Panc1 (cell line): ENCODE results near the gene AIF1. TPM values are rescaled to one million over a fixed set of nuclear protein-coding genes. Genes with fewer than 3 reads are reported as not detected.
A peak's percentile ranks its signal among the peaks of the same experiment; 100 is the strongest.

Source experiments
- ATAC-seq: fragments of 200-7000 bp; cut with Tn5 transposase; 2 replicates; pipeline ENCODE4 v1.9.1; 2020; ENCODE audit warnings: mild to moderate bottlenecking, moderate library complexity
- BruUV-seq: library from RNA; stranded (reverse); fragments of 400-500 nt; replicated peaks from 2 replicates; lab custom pipeline; 2021; lab: Mats Ljungman, UMichigan
- CTCF ChIA-PET: fragments of 300-600 bp; sonication (Branson Sonifier 250); formaldehyde crosslinking; loops from one replicate; lab custom pipeline; 2022; ENCODE audit warnings: antibody characterized with exemption; lab: Charles Lee
- POLR2A ChIA-PET: fragments of 300-600 bp; sonication (Branson Sonifier 250); formaldehyde crosslinking; loops from one replicate; lab custom pipeline; 2022; ENCODE audit warnings: antibody characterized with exemption; lab: Charles Lee
- DNase-seq: peaks from one replicate; pipeline ENCODE4 v3.0.0-alpha.2; 2010; ENCODE audit warnings: low read depth, low spot score
- H3K27ac ChIP-seq: 2 replicates; pipeline ENCODE4 v1.5.1; 2011; ENCODE audit warnings: mild to moderate bottlenecking, low read length, inconsistent platforms
- H3K27me3 ChIP-seq: fragments of 200-500 bp; sonication (Bioruptor generic); 2 replicates; pipeline ENCODE4 v1.6.0; 2014; ENCODE audit warnings: low read length, inconsistent platforms; ENCODE audit not compliant: control insufficient read depth, insufficient read depth
- H3K36me3 ChIP-seq: fragments of 200-500 bp; sonication (Bioruptor generic); 2 replicates; pipeline ENCODE4 v1.5.1; 2014; ENCODE audit warnings: inconsistent platforms, mild to moderate bottlenecking, low read length, moderate library complexity; ENCODE audit not compliant: control insufficient read depth, insufficient read depth
- H3K4me1 ChIP-seq: 2 replicates; pipeline ENCODE4 v1.5.1; 2011; ENCODE audit warnings: inconsistent platforms, mild to moderate bottlenecking, low read length, moderate library complexity; ENCODE audit not compliant: control insufficient read depth, insufficient read depth
- H3K4me3 ChIP-seq, 2 experiments: 2 replicates each; pipeline ENCODE4 v1.5.1; 2011 to 2012; ENCODE audit warnings: low read depth in 2 of 2, low read length in 2 of 2, mild to moderate bottlenecking in 2 of 2, inconsistent platforms in 1 of 2, moderate library complexity in 1 of 2
- H3K9me3 ChIP-seq: fragments of 200-500 bp; sonication (Bioruptor generic); 2 replicates; pipeline ENCODE4 v1.5.1; 2014; ENCODE audit warnings: low read depth, mild to moderate bottlenecking, inconsistent platforms, low read length, moderate library complexity; ENCODE audit not compliant: control insufficient read depth, insufficient read depth
- POLR2AphosphoS5 ChIP-seq: IDR thresholded peaks from 2 replicates; pipeline ENCODE4 v1.6.1; 2012; ENCODE audit warnings: mild to moderate bottlenecking, low read depth, low read length, moderate library complexity
- SIN3A ChIP-seq: IDR thresholded peaks from 2 replicates; pipeline ENCODE4 v1.6.1; 2012; ENCODE audit warnings: low read depth, mild to moderate bottlenecking, low read length, moderate library complexity, borderline replicate concordance; ENCODE audit not compliant: insufficient read depth
- TCF7L2 ChIP-seq: IDR thresholded peaks from 2 replicates; pipeline ENCODE4 v1.6.1; 2011; ENCODE audit warnings: mild to moderate bottlenecking, low read depth, low read length, inconsistent platforms
- in situ Hi-C: cut with HindIII; loops from 2 replicates; pipeline ENCODE4 v1.10.0; 2016; ENCODE audit warnings: low sequenced_read_pairs, low pct_unique_long_range_greater_than_20kb
- intact Hi-C: fragments of 100-400 bp; cut with micrococcal nuclease; formaldehyde crosslinking; loops from one replicate; pipeline ENCODE4 v1.10.0; 2022; ENCODE audit not compliant: unreplicated experiment
- total RNA-seq: library from RNA; stranded (reverse); gene quantifications from one replicate; pipeline ENCODE4 v1.2.1, GENCODE V29; 2021; ENCODE audit not compliant: unreplicated experiment
- TF ChIP-seq, protein P1 (sequence below), 2 experiments: IDR thresholded peaks; 2 replicates each; pipeline ENCODE4 v1.6.1; 2011 to 2012; ENCODE audit warnings: low read depth in 2 of 2, control low read depth in 1 of 2, low read length in 1 of 2, mild to moderate bottlenecking in 1 of 2, moderate library complexity in 1 of 2; ENCODE audit not compliant: insufficient read depth in 1 of 2
- TF ChIP-seq, protein P2 (sequence below): fragments of 450-650 bp; IDR thresholded peaks from 2 replicates; pipeline ENCODE4 v1.5.1; 2017; ENCODE audit warnings: mild to moderate bottlenecking

Gene AIF1
- total RNA-seq, 1 experiment from 2014 or later = 0.44 TPM

DNA sequence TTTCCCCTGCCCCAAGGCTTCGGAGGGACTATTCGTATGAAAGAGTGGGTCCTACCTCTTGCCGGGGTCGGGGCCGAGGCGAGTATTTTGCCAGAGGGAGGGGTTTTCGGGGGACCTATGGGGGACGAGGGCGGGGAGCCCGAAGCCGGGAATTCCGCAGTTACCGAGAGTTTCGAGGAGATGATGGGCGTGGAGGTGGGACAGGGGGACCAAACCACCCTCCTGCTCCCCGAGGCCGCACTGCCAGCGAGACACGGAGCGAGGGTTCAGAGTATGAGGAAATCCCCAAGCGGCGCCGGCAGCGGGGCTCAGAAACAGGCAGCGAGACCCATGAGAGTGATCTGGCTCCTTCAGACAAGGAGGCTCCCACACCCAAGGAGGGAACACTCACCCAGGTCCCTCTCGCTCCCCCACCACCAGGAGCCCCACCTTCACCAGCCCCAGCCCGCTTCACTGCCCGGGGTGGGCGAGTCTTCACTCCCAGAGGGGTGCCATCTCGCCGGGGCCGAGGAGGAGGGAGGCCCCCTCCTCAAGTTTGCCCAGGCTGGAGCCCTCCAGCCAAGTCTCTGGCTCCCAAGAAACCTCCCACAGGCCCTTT is 16.7 kb downstream of the AIF1 start:
- Histone ChIP-seq H3K4me3 (no peak overlapping the region), H3K27ac (no peak overlapping the region), H3K9me3 (no peaks in the 10 kb centered on the region), H3K4me1 (peaks cover 8% of the 10 kb centered on the region; the same call in 1 of the 2 replicates), H3K27me3 (no peaks in the 10 kb centered on the region), H3K36me3 (peaks cover 49% of the 10 kb centered on the region)
- DNase-seq (no peak), ATAC-seq (no peak)
- CTCF ChIA-PET = no interaction called here
- intact Hi-C loops = no loop called here
- no TSS peak for BruUV-seq
- TF ChIP-seq TCF7L2 = no peak
- TF ChIP-seq, protein P1, sequence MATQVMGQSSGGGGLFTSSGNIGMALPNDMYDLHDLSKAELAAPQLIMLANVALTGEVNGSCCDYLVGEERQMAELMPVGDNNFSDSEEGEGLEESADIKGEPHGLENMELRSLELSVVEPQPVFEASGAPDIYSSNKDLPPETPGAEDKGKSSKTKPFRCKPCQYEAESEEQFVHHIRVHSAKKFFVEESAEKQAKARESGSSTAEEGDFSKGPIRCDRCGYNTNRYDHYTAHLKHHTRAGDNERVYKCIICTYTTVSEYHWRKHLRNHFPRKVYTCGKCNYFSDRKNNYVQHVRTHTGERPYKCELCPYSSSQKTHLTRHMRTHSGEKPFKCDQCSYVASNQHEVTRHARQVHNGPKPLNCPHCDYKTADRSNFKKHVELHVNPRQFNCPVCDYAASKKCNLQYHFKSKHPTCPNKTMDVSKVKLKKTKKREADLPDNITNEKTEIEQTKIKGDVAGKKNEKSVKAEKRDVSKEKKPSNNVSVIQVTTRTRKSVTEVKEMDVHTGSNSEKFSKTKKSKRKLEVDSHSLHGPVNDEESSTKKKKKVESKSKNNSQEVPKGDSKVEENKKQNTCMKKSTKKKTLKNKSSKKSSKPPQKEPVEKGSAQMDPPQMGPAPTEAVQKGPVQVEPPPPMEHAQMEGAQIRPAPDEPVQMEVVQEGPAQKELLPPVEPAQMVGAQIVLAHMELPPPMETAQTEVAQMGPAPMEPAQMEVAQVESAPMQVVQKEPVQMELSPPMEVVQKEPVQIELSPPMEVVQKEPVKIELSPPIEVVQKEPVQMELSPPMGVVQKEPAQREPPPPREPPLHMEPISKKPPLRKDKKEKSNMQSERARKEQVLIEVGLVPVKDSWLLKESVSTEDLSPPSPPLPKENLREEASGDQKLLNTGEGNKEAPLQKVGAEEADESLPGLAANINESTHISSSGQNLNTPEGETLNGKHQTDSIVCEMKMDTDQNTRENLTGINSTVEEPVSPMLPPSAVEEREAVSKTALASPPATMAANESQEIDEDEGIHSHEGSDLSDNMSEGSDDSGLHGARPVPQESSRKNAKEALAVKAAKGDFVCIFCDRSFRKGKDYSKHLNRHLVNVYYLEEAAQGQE (IDR thresholded peaks at IDR 0.05; ENCODE audit: insufficient read depth in 1 of 2, low read depth in 2 of 2, low read length in 1 of 2) = no peak
- TF ChIP-seq, protein P2, sequence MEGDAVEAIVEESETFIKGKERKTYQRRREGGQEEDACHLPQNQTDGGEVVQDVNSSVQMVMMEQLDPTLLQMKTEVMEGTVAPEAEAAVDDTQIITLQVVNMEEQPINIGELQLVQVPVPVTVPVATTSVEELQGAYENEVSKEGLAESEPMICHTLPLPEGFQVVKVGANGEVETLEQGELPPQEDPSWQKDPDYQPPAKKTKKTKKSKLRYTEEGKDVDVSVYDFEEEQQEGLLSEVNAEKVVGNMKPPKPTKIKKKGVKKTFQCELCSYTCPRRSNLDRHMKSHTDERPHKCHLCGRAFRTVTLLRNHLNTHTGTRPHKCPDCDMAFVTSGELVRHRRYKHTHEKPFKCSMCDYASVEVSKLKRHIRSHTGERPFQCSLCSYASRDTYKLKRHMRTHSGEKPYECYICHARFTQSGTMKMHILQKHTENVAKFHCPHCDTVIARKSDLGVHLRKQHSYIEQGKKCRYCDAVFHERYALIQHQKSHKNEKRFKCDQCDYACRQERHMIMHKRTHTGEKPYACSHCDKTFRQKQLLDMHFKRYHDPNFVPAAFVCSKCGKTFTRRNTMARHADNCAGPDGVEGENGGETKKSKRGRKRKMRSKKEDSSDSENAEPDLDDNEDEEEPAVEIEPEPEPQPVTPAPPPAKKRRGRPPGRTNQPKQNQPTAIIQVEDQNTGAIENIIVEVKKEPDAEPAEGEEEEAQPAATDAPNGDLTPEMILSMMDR = no peak
- TF ChIP-seq POLR2AphosphoS5 = no peak
- TF ChIP-seq SIN3A = no peak
- POLR2A ChIA-PET = no interaction called here
- in situ Hi-C loops = no loop called here

DNA sequence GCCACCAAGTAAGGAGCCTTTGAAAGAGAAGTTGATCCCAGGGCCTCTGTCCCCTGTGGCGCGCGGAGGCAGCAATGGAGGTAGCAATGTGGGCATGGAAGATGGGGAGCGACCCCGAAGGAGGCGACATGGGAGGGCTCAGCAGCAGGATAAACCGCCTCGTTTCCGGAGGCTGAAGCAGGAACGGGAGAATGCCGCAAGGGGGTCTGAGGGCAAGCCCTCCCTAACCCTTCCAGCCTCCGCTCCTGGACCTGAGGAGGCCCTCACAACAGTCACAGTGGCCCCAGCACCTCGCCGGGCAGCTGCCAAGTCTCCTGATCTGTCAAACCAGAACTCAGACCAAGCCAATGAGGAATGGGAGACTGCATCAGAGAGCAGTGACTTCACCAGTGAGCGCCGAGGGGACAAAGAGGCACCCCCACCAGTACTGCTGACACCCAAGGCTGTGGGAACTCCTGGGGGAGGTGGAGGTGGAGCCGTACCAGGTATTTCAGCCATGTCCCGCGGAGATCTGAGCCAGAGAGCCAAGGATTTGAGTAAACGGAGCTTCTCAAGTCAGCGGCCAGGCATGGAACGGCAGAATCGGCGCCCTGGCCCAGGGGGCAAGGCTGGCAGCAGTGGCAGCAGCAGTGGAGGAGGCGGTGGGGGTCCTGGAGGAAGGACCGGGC is 17.4 kb downstream of the AIF1 start:
- intact Hi-C loops (no loop called here), in situ Hi-C loops (no loop called here)
- H3K27ac ChIP-seq = 0 out of 2 replicates have a peak overlapping the region, but pooled peaks have one; percentile 13
- H3K36me3 ChIP-seq = peaks cover 43% of the 10 kb centered on the region
- H3K4me1 ChIP-seq = peaks cover 11% of the 10 kb centered on the region; the same call in 1 of the 2 replicates
- ChIA-PET POLR2A (no interaction called here), CTCF (interaction anchor here (0.6 kb wide), 1 partner anchor 34 kb away, joined by 4 read pairs; no protein-coding TSS in a partner anchor)
- 0 out of 2 replicates have a peak, but pooled peaks have one; percentile 39 for TF ChIP-seq POLR2AphosphoS5
- no peak for TF ChIP-seq TCF7L2
- H3K27me3 ChIP-seq = no peaks in the 10 kb centered on the region
- no peak overlapping the region for H3K4me3 ChIP-seq
- ATAC-seq (no peak), DNase-seq (no peak)
- H3K9me3 ChIP-seq = no peaks in the 10 kb centered on the region
- no TSS peak for BruUV-seq

DNA sequence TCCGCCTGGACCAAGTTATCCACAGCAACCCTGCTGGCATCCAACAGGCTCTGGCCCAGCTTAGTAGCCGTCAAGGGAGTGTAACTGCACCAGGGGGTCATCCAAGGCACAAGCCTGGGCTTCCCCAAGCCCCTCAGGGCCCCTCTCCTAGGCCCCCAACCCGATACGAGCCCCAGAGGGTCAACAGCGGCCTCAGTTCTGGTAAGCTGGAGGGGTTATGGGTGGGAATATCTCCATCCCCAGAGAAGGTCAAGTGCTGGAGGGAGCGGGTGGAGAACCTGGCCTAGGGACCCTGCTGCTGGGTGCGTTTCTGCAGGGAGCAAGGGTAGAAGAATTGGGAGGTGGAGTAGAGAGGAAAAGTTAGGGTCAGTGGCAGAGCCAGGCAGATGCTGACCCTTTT is 18.4 kb downstream of the AIF1 start:
- peaks cover 11% of the 10 kb centered on the region; the same call in 1 of the 2 replicates for H3K4me1 ChIP-seq
- H3K4me3 ChIP-seq = no peak overlapping the region
- no peaks in the 10 kb centered on the region for H3K9me3 ChIP-seq
- H3K27ac ChIP-seq = no peak overlapping the region; the same call in 1 of the 2 replicates
- TF ChIP-seq, protein P1 (IDR thresholded peaks at IDR 0.05; ENCODE audit: insufficient read depth in 1 of 2, low read depth in 2 of 2, low read length in 1 of 2) = no peak
- TF ChIP-seq POLR2AphosphoS5 = no peak; the same call in 1 of the 2 replicates
- TF ChIP-seq, protein P2 = no peak
- TF ChIP-seq TCF7L2 = no peak
- no peak for TF ChIP-seq SIN3A
- no TSS peak for BruUV-seq
- DNase-seq (no peak), ATAC-seq (no peak)
- intact Hi-C loops = no loop called here
- CTCF ChIA-PET = interaction anchor here (0.6 kb wide), 1 partner anchor 1880 kb away, joined by 3 read pairs; no protein-coding TSS in a partner anchor
- H3K36me3 ChIP-seq = peaks cover 39% of the 10 kb centered on the region
- in situ Hi-C loops = no loop called here
- POLR2A ChIA-PET = no interaction called here
- H3K27me3 ChIP-seq = no peaks in the 10 kb centered on the region
